IMR-90 (cell line): ENCODE measurements around the gene OPHN1. TPM values are rescaled to one million over a fixed set of nuclear protein-coding genes. Genes with fewer than 3 reads are reported as not detected.

Experiments used
- ATAC-seq: fragments of 200-7000 bp; cut with Tn5 transposase; 2 replicates; pipeline ENCODE4 v1.9.1; 2020; ENCODE audit warnings: low read depth, mild to moderate bottlenecking, moderate library complexity
- BruUV-seq: library from RNA; stranded (reverse); fragments of 400-500 nt; replicated peaks from 2 replicates; lab custom pipeline; 2021; lab: Mats Ljungman, UMichigan
- CTCF ChIA-PET: fragments of 300-600 bp; formaldehyde crosslinking; extraction: SDS; loops from one replicate; lab custom pipeline; 2021; ENCODE audit warnings: antibody characterized with exemption; lab: Yijun Ruan, JAX
- POLR2A ChIA-PET: fragments of 300-600 bp; sonication (Branson Sonifier 250); formaldehyde crosslinking; loops from one replicate; lab custom pipeline; 2022; ENCODE audit warnings: antibody characterized with exemption; ENCODE audit not compliant: unreplicated experiment; lab: Charles Lee
- DNase-seq: peaks from one replicate; pipeline ENCODE4 v3.0.0; 2013
- H2AFZ ChIP-seq: replicated peaks from 2 replicates; pipeline ENCODE3; 2013; ENCODE audit warnings: low read length, mild to moderate bottlenecking; ENCODE audit not compliant: poor library complexity
- H2AK5ac ChIP-seq: 2 replicates; pipeline ENCODE4 v1.6.1; 2013; ENCODE audit warnings: low read depth, low read length, inconsistent platforms
- H2AK9ac ChIP-seq: replicated peaks from 2 replicates; pipeline ENCODE3; 2013; ENCODE audit warnings: mild to moderate bottlenecking, low read depth, low read length, moderate library complexity; ENCODE audit not compliant: poor library complexity
- H2BK120ac ChIP-seq: 2 replicates; pipeline ENCODE4 v1.6.1; 2013; ENCODE audit warnings: low read depth, low read length, inconsistent platforms
- H2BK15ac ChIP-seq: 3 replicates; pipeline ENCODE4 v1.6.1; 2013; ENCODE audit warnings: low read depth, low read length, inconsistent platforms
- H2BK20ac ChIP-seq: 2 replicates; pipeline ENCODE4 v1.6.1; 2013; ENCODE audit warnings: low read depth, mild to moderate bottlenecking, inconsistent platforms, low read length, moderate library complexity
- H2BK5ac ChIP-seq: 2 replicates; pipeline ENCODE4 v1.6.1; 2013; ENCODE audit warnings: mild to moderate bottlenecking, low read depth, low read length, inconsistent platforms; ENCODE audit not compliant: poor library complexity, severe bottlenecking
- H3K14ac ChIP-seq: replicated peaks from 2 replicates; pipeline ENCODE4 v1.6.1; 2013; ENCODE audit warnings: low read depth, low read length, inconsistent platforms
- H3K18ac ChIP-seq: 2 replicates; pipeline ENCODE4 v1.6.1; 2013; ENCODE audit warnings: low read depth, low read length, control low read depth
- H3K23ac ChIP-seq: 2 replicates; pipeline ENCODE4 v1.6.1; 2013; ENCODE audit warnings: low read depth, low read length, inconsistent platforms
- H3K27ac ChIP-seq: 2 replicates; pipeline ENCODE4 v1.5.1; 2013; ENCODE audit warnings: mild to moderate bottlenecking, control low read depth, low read length; ENCODE audit not compliant: insufficient read depth
- H3K27me3 ChIP-seq: 2 replicates; pipeline ENCODE4 v1.6.1; 2013; ENCODE audit warnings: low read length; ENCODE audit not compliant: control insufficient read depth, insufficient read depth
- H3K36me3 ChIP-seq: 2 replicates; pipeline ENCODE4 v1.6.1; 2013; ENCODE audit warnings: low read length, mixed read lengths; ENCODE audit not compliant: control insufficient read depth, insufficient read depth
- H3K4ac ChIP-seq: 2 replicates; pipeline ENCODE4 v1.6.1; 2013; ENCODE audit warnings: low read depth, low read length, inconsistent platforms
- H3K4me1 ChIP-seq: 2 replicates; pipeline ENCODE4 v1.6.1; 2013; ENCODE audit warnings: low read length, mixed read lengths; ENCODE audit not compliant: control insufficient read depth, insufficient read depth
- H3K4me2 ChIP-seq: 2 replicates; pipeline ENCODE4 v1.6.1; 2013; ENCODE audit warnings: low read depth, mild to moderate bottlenecking, control low read depth, low read length, moderate library complexity
- H3K4me3 ChIP-seq: 2 replicates; pipeline ENCODE4 v1.5.1; 2013; ENCODE audit warnings: low read depth, mild to moderate bottlenecking, control low read depth, low read length, moderate library complexity; ENCODE audit not compliant: insufficient read depth
- H3K56ac ChIP-seq: 2 replicates; pipeline ENCODE4 v1.6.1; 2013; ENCODE audit warnings: low read length, inconsistent platforms; ENCODE audit not compliant: insufficient read depth; ENCODE audit errors: extremely low read depth
- H3K79me1 ChIP-seq, 2 experiments: 2 replicates each; pipeline ENCODE4 v1.6.1; 2013; ENCODE audit warnings: low read length in 2 of 2, inconsistent platforms in 1 of 2, low read depth in 1 of 2
- H3K9ac ChIP-seq: 2 replicates; pipeline ENCODE4 v1.6.1; 2013; ENCODE audit warnings: low read depth, low read length, control low read depth
- H3K9me1 ChIP-seq: 2 replicates; pipeline ENCODE4 v1.6.1; 2013; ENCODE audit warnings: low read length, inconsistent platforms; ENCODE audit not compliant: insufficient read depth
- H3K9me3 ChIP-seq: 2 replicates; pipeline ENCODE4 v1.6.1; 2013; ENCODE audit warnings: low read length; ENCODE audit not compliant: control insufficient read depth, insufficient read depth
- H4K20me1 ChIP-seq: 2 replicates; pipeline ENCODE4 v1.6.1; 2013; ENCODE audit warnings: low read length, inconsistent platforms; ENCODE audit not compliant: insufficient read depth
- H4K5ac ChIP-seq: 2 replicates; pipeline ENCODE4 v1.6.1; 2013; ENCODE audit warnings: mild to moderate bottlenecking, low read depth, low read length, control low read depth
- H4K8ac ChIP-seq, 2 experiments: 2 replicates each; pipeline ENCODE4 v1.6.1; 2013; ENCODE audit warnings: low read depth in 2 of 2, low read length in 2 of 2, control low read depth in 1 of 2, inconsistent platforms in 1 of 2
- H4K91ac ChIP-seq: 2 replicates; pipeline ENCODE4 v1.6.1; 2013; ENCODE audit warnings: low read depth, low read length, inconsistent platforms; ENCODE audit not compliant: insufficient read depth
- BHLHE40 ChIP-seq: fragments of 150-350 bp; IDR thresholded peaks from 2 replicates; pipeline ENCODE4 v1.6.1; 2016; ENCODE audit warnings: mild to moderate bottlenecking, low read depth, low read length
- CHD1 ChIP-seq: IDR thresholded peaks from 2 replicates; pipeline ENCODE4 v1.6.1; 2012; ENCODE audit warnings: low read depth, low read length, improper control_type of control experiment
- FOS ChIP-seq: fragments of 150-350 bp; IDR thresholded peaks from 2 replicates; pipeline ENCODE4 v1.6.1; 2016; ENCODE audit warnings: low read depth, low read length
- MAFK ChIP-seq: IDR thresholded peaks from 2 replicates; pipeline ENCODE4 v1.6.1; 2012; ENCODE audit warnings: low read depth, low read length, improper control_type of control experiment
- MAZ ChIP-seq: IDR thresholded peaks from 2 replicates; pipeline ENCODE4 v1.6.1; 2012; ENCODE audit warnings: low read depth, mild to moderate bottlenecking, low read length, improper control_type of control experiment, moderate library complexity, borderline replicate concordance
- NFE2L2 ChIP-seq: fragments of 150-350 bp; IDR thresholded peaks from 2 replicates; pipeline ENCODE4 v1.6.1; 2016; ENCODE audit warnings: low read depth, mild to moderate bottlenecking, low read length
- RCOR1 ChIP-seq: IDR thresholded peaks from 2 replicates; pipeline ENCODE4 v1.6.1; 2012; ENCODE audit warnings: mild to moderate bottlenecking, low read length, improper control_type of control experiment; ENCODE audit not compliant: insufficient replicate concordance
- RFX5 ChIP-seq: IDR thresholded peaks from 2 replicates; pipeline ENCODE4 v1.8.0; 2012; ENCODE audit warnings: low read depth, mild to moderate bottlenecking, low read length, moderate library complexity
- SMC3 ChIP-seq: fragments of 150-350 bp; IDR thresholded peaks from 2 replicates; pipeline ENCODE4 v1.6.1; 2016; ENCODE audit warnings: low read depth, mild to moderate bottlenecking, antibody characterized with exemption, low read length, moderate library complexity
- WGBS, 2 experiments: methylation state at CpG; one replicate each; pipeline versions ENCODE4 v1.1.5 to v1.1.7; 2013; ENCODE audit warnings: missing lambda C conversion rate in 2 of 2; ENCODE audit not compliant: insufficient read length in 1 of 2; ENCODE audit errors: extremely low coverage in 2 of 2; 5-methylcytosine and 5-hydroxymethylcytosine counted together
- dilution Hi-C: fragments of 300-500 bp; cut with HindIII; formaldehyde crosslinking; loops from one replicate; pipeline ENCODE4 v1.14.3; 2018; ENCODE audit warnings: low sequenced_read_pairs; ENCODE audit not compliant: unreplicated experiment
- in situ Hi-C: fragments of 300-500 bp; cut with MboI; formaldehyde crosslinking; loops from 3 replicates; pipeline ENCODE4 v1.14.3; 2019; ENCODE audit warnings: low sequenced_read_pairs, inconsistent platforms, mixed read lengths
- intact Hi-C: fragments of 100-400 bp; cut with micrococcal nuclease; formaldehyde crosslinking; loops from 2 replicates; pipeline ENCODE4 v1.10.0; 2022
- polyA plus RNA-seq, 3 experiments: library from polyadenylated mRNA; depleted of rRNA; stranded (reverse); fragments of >200 nt; gene quantifications; 2 replicates each; pipeline ENCODE4 v1.2.3, GENCODE V29; 2012; ENCODE audit warnings: low replicate concordance in 1 of 3
- total RNA-seq: library from RNA; depleted of rRNA; stranded (reverse); fragments of >200 nt; gene quantifications from 2 replicates; pipeline ENCODE4 v1.2.3, GENCODE V29; 2012
- TF ChIP-seq, protein P1 (sequence below): fragments of 150-350 bp; IDR thresholded peaks from 2 replicates; pipeline ENCODE4 v1.6.1; 2016; ENCODE audit warnings: low read depth, mild to moderate bottlenecking, low read length, moderate library complexity, borderline replicate concordance
- TF ChIP-seq, protein P2 (sequence below): conservative IDR thresholded peaks from 2 replicates; pipeline ENCODE4 v1.5.1; 2012; ENCODE audit warnings: mild to moderate bottlenecking, low read depth, low read length, improper control_type of control experiment
- TF ChIP-seq, protein P3 (sequence below): fragments of 150-350 bp; IDR thresholded peaks from 2 replicates; pipeline ENCODE4 v1.6.1; 2017; ENCODE audit warnings: mild to moderate bottlenecking, antibody characterized with exemption, low read length, low read depth

The OPHN1 gene
- total and polyA plus RNA-seq, 2 of the 4 experiments (the other 2 are of a cell fraction): 4.0 to 13.1 TPM

DNA sequence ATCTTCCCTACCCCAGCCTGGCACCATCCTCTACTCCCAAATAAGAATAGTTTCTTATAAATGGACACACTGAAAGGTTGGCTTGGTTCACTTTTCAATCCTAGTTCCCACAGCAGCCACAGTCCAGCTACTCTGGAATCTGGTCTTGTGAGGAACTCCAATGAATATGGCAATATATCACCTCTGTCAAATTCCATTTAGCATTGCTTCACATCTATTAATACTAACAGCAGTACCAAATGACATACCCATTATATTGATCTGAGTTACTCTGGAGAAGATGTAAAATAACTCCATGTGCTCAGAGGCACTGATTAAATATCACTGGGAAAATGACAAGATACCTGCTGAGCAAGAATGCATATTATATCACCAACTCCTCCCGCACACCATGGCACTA is 8.6 kb downstream of the OPHN1 start:
- in situ Hi-C loops (no loop called here), intact Hi-C loops (no loop called here), dilution Hi-C loops (no loop called here)
- H3K23ac ChIP-seq: no peak overlapping the region
- no peak overlapping the region for H3K9ac ChIP-seq
- no peak overlapping the region for H4K91ac ChIP-seq
- H3K27me3 ChIP-seq: peaks cover 1% of the 10 kb centered on the region; the same call in 1 of the 2 replicates
- no peak overlapping the region for H4K5ac ChIP-seq
- H4K8ac ChIP-seq: no peak overlapping the region
- H3K9me3 ChIP-seq: no peaks in the 10 kb centered on the region
- peaks cover 3 to 7% of the 10 kb centered on the region in 2 experiments; a peak in 2 of 4 replicates for H3K79me1 ChIP-seq
- no peak overlapping the region for H3K56ac ChIP-seq
- H3K4me1 ChIP-seq: peaks cover 4% of the 10 kb centered on the region; the same call in 1 of the 2 replicates
- H3K4me2 ChIP-seq: no peak overlapping the region
- no peak overlapping the region for H2BK120ac ChIP-seq
- H2BK20ac ChIP-seq: no peak overlapping the region
- no peaks in the 10 kb centered on the region for H4K20me1 ChIP-seq
- H3K4ac ChIP-seq: no peak overlapping the region
- H3K4me3 ChIP-seq: no peak overlapping the region
- no peak overlapping the region for H2AK5ac ChIP-seq
- no peak overlapping the region for H2BK5ac ChIP-seq
- no peak overlapping the region for H2AFZ ChIP-seq
- POLR2A ChIA-PET: no interaction called here
- H2AK9ac ChIP-seq: no peak overlapping the region
- H3K36me3 ChIP-seq: no peaks in the 10 kb centered on the region
- CTCF ChIA-PET: no interaction called here
- DNase-seq (no peak), ATAC-seq (no peak)
- no peak overlapping the region for H2BK15ac ChIP-seq
- no peak overlapping the region for H3K27ac ChIP-seq
- H3K9me1 ChIP-seq: no peaks in the 10 kb centered on the region
- H3K14ac ChIP-seq: no peak overlapping the region
- WGBS, 2 experiments: no CpG with 5 or more reads among the region's 1 CpG
- BruUV-seq: no TSS peak
- no peak overlapping the region for H3K18ac ChIP-seq
- no peak for TF ChIP-seq RCOR1
- TF ChIP-seq FOS: no peak
- TF ChIP-seq SMC3: no peak
- no peak for TF ChIP-seq RFX5
- TF ChIP-seq, protein P1, sequence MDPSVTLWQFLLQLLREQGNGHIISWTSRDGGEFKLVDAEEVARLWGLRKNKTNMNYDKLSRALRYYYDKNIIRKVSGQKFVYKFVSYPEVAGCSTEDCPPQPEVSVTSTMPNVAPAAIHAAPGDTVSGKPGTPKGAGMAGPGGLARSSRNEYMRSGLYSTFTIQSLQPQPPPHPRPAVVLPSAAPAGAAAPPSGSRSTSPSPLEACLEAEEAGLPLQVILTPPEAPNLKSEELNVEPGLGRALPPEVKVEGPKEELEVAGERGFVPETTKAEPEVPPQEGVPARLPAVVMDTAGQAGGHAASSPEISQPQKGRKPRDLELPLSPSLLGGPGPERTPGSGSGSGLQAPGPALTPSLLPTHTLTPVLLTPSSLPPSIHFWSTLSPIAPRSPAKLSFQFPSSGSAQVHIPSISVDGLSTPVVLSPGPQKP: no peak
- TF ChIP-seq MAZ: no peak
- TF ChIP-seq NFE2L2: no peak
- TF ChIP-seq, protein P2, sequence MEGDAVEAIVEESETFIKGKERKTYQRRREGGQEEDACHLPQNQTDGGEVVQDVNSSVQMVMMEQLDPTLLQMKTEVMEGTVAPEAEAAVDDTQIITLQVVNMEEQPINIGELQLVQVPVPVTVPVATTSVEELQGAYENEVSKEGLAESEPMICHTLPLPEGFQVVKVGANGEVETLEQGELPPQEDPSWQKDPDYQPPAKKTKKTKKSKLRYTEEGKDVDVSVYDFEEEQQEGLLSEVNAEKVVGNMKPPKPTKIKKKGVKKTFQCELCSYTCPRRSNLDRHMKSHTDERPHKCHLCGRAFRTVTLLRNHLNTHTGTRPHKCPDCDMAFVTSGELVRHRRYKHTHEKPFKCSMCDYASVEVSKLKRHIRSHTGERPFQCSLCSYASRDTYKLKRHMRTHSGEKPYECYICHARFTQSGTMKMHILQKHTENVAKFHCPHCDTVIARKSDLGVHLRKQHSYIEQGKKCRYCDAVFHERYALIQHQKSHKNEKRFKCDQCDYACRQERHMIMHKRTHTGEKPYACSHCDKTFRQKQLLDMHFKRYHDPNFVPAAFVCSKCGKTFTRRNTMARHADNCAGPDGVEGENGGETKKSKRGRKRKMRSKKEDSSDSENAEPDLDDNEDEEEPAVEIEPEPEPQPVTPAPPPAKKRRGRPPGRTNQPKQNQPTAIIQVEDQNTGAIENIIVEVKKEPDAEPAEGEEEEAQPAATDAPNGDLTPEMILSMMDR: no peak
- no peak for TF ChIP-seq CHD1
- no peak for TF ChIP-seq BHLHE40
- TF ChIP-seq MAFK: no peak
- TF ChIP-seq, protein P3, sequence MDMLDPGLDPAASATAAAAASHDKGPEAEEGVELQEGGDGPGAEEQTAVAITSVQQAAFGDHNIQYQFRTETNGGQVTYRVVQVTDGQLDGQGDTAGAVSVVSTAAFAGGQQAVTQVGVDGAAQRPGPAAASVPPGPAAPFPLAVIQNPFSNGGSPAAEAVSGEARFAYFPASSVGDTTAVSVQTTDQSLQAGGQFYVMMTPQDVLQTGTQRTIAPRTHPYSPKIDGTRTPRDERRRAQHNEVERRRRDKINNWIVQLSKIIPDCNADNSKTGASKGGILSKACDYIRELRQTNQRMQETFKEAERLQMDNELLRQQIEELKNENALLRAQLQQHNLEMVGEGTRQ: no peak
